Right cardiac atrium (tissue), 5 donors: ENCODE data around the gene RAPGEF4. TPM values are rescaled to one million over a fixed set of nuclear protein-coding genes. Genes with fewer than 3 reads are reported as not detected.

ENCODE experiments used
- ATAC-seq, 2 donors: fragments of 200-7000 bp; cut with Tn5 transposase; one replicate each; pipeline versions ENCODE4 v1.8.0 to v1.9.1; 2020; ENCODE audit warnings: moderate library complexity in 2 of 2, mild to moderate bottlenecking in 1 of 2
- DNase-seq, 3 donors: peaks; one replicate each; pipeline ENCODE4 v3.0.0-alpha.2; 2020
- H3K27ac ChIP-seq: one replicate; pipeline ENCODE4 v1.5.1; 2013; ENCODE audit warnings: mild to moderate bottlenecking, low read length, control low read depth, moderate library complexity
- H3K27me3 ChIP-seq: one replicate; pipeline ENCODE4 v1.6.1; 2013; ENCODE audit not compliant: control insufficient read depth, insufficient read depth
- H3K4me1 ChIP-seq: one replicate; pipeline ENCODE4 v1.6.1; 2013; ENCODE audit warnings: low read length; ENCODE audit not compliant: control insufficient read depth, insufficient read depth
- H3K4me3 ChIP-seq: one replicate; pipeline ENCODE4 v1.5.1; 2013; ENCODE audit warnings: low read length, control low read depth
- H3K9me3 ChIP-seq: one replicate; pipeline ENCODE4 v1.6.1; 2013; ENCODE audit warnings: low read length; ENCODE audit not compliant: control insufficient read depth
- whole genome bisulfite sequencing: extraction: QIAGEN DNeasy Blood & Tissue Kit; methylation state at CpG from one replicate; pipeline ENCODE4 v1.1.7; 2013; 5-methylcytosine and 5-hydroxymethylcytosine counted together
- intact Hi-C, 4 donors: fragments of 100-400 bp; cut with DNase I; formaldehyde crosslinking; loops; one replicate each; pipeline versions ENCODE4 v1.11.0 to v1.14.0; 2022 to 2023
- polyA plus RNA-seq: library from polyadenylated mRNA; stranded (reverse); fragments of 200-250 nt; gene quantifications from one replicate; pipeline ENCODE4 v1.2.3, GENCODE V29; 2013
- total RNA-seq, 4 donors: library from RNA; stranded (reverse); fragmentation: NEBNext Ultra II Directional; extraction: Animal tissue kit (Norgen Biotek cat#: 25700); gene quantifications; one replicate each; pipeline ENCODE4 v1.2.1, GENCODE V29; 2021
- donor health status: healthy with polysubstance abuse.
- donor health status: DM: no; HTN: yes; CAD: no.
- donor health status: DM: no; HTN: no; CAD: no.
- donor health status: DM: no; HTN: yes; CAD: no; lungs with severe emphysema.
- donor health status: DM: yes; HTN: yes; CAD: no.

Gene RAPGEF4
- total and polyA plus RNA-seq, 5 donors: 5.9 to 11.3 (median 8.8) TPM

- Histone ChIP-seq H3K4me1 (peaks cover 12% of the 10 kb centered on the region), H3K27ac (no peak overlapping the region), H3K4me3 (no peak overlapping the region), H3K9me3 (no peaks in the 10 kb centered on the region), H3K27me3 (no peaks in the 10 kb centered on the region)
- intact Hi-C loops: no loop called here
- DNase-seq (no peak), ATAC-seq (peak; percentile 18 to 42)
- WGBS: 57% methylated on average over 6 of the region's 6 CpGs
These were observed 108.5 kb downstream of the RAPGEF4 start for GRCh38 chr2:172843902-172844715.

- 84% methylated on average over 2 of the region's 2 CpGs for WGBS
- no peak overlapping the region for H3K27ac ChIP-seq
- H3K27me3 ChIP-seq: no peaks in the 10 kb centered on the region
- no peaks in the 10 kb centered on the region for H3K9me3 ChIP-seq
- DNase-seq: no peak
- ATAC-seq: no peak
- intact Hi-C loops: no loop called here
- H3K4me3 ChIP-seq: no peak overlapping the region
- H3K4me1 ChIP-seq: peaks cover 12% of the 10 kb centered on the region
These were observed 109.5 kb downstream of the RAPGEF4 start for GRCh38 chr2:172845028-172845630.

- intact Hi-C loops: no loop called here
- Histone ChIP-seq H3K27me3 (no peaks in the 10 kb centered on the region), H3K4me3 (no peak overlapping the region), H3K27ac (no peak overlapping the region), H3K9me3 (no peaks in the 10 kb centered on the region), H3K4me1 (peaks cover 12% of the 10 kb centered on the region)
- ATAC-seq (no peak), DNase-seq (no peak)
- WGBS: 85% methylated on average over 5 of the region's 5 CpGs
These were observed 110.9 kb downstream of the RAPGEF4 start for GRCh38 chr2:172846551-172846950.

- H3K4me1 ChIP-seq: peaks cover 12% of the 10 kb centered on the region
- ATAC-seq: peak in 1 of 2 donors; percentile 18
- 82% methylated on average over 5 of the region's 5 CpGs for WGBS
- no peak for DNase-seq
- H3K4me3 ChIP-seq: no peak overlapping the region
- intact Hi-C loops: no loop called here
- H3K9me3 ChIP-seq: no peaks in the 10 kb centered on the region
- no peak overlapping the region for H3K27ac ChIP-seq
- no peaks in the 10 kb centered on the region for H3K27me3 ChIP-seq
These were observed 111.5 kb downstream of the RAPGEF4 start for GRCh38 chr2:172847188-172847587.

- H3K4me1 ChIP-seq: peaks cover 9% of the 10 kb centered on the region
- WGBS: 63% methylated on average over 2 of the region's 2 CpGs
- ATAC-seq: no peak
- intact Hi-C loops: no loop called here
- no peak for DNase-seq
- H3K9me3 ChIP-seq: no peaks in the 10 kb centered on the region
- H3K4me3 ChIP-seq: no peak overlapping the region
- no peak overlapping the region for H3K27ac ChIP-seq
- H3K27me3 ChIP-seq: no peaks in the 10 kb centered on the region
These were observed 112.9 kb downstream of the RAPGEF4 start for GRCh38 chr2:172848519-172848918.

GRCh38 chr2:172849519-172850217 lies 114.0 kb downstream of the RAPGEF4 start:
- Histone ChIP-seq H3K27me3 (no peaks in the 10 kb centered on the region), H3K4me3 (no peak overlapping the region), H3K9me3 (no peaks in the 10 kb centered on the region), H3K4me1 (peaks cover 5% of the 10 kb centered on the region), H3K27ac (no peak overlapping the region)
- ATAC-seq: no peak
- 74% methylated on average over 4 of the region's 4 CpGs for WGBS
- intact Hi-C loops: no loop called here
- DNase-seq: no peak

GRCh38 chr2:172855588-172855987 lies 119.9 kb downstream of the RAPGEF4 start:
- Histone ChIP-seq H3K27me3 (no peaks in the 10 kb centered on the region), H3K4me1 (no peaks in the 10 kb centered on the region), H3K9me3 (no peaks in the 10 kb centered on the region), H3K4me3 (no peak overlapping the region), H3K27ac (no peak overlapping the region)
- intact Hi-C loops: no loop called here
- DNase-seq: no peak
- no peak for ATAC-seq

- intact Hi-C loops: no loop called here
- 95% methylated on average over 2 of the region's 2 CpGs for WGBS
- Histone ChIP-seq H3K4me1 (peaks cover 6% of the 10 kb centered on the region), H3K4me3 (no peak overlapping the region), H3K9me3 (no peaks in the 10 kb centered on the region), H3K27me3 (no peaks in the 10 kb centered on the region), H3K27ac (no peak overlapping the region)
- no peak for DNase-seq
- no peak for ATAC-seq
These were observed 121.0 kb downstream of the RAPGEF4 start for GRCh38 chr2:172856606-172857005.

- Histone ChIP-seq H3K9me3 (no peaks in the 10 kb centered on the region), H3K4me1 (peaks cover 8% of the 10 kb centered on the region), H3K27ac (no peak overlapping the region), H3K27me3 (no peaks in the 10 kb centered on the region), H3K4me3 (no peak overlapping the region)
- intact Hi-C loops: no loop called here
- DNase-seq (no peak), ATAC-seq (peak; percentile 58 to 65)
- WGBS: 47% methylated on average over 1 of the region's 1 CpG
These were observed 122.8 kb downstream of the RAPGEF4 start for GRCh38 chr2:172858473-172858745.

- 26% methylated on average over 9 of the region's 9 CpGs for WGBS
- DNase-seq (no peak), ATAC-seq (peak; percentile 49 to 70)
- Histone ChIP-seq H3K27me3 (no peaks in the 10 kb centered on the region), H3K4me1 (peaks cover 8% of the 10 kb centered on the region), H3K27ac (no peak overlapping the region), H3K4me3 (peak overlapping the region; percentile 55), H3K9me3 (no peaks in the 10 kb centered on the region)
- intact Hi-C loops: loop anchor here in 2 of 4 donors (5.0 kb wide), 3 partner anchors 37 to 73 kb away; no protein-coding TSS in a partner anchor
These were observed 124.1 kb downstream of the RAPGEF4 start for GRCh38 chr2:172859581-172860335.

GRCh38 chr2:172860336-172860707 lies 124.7 kb downstream of the RAPGEF4 start:
- peaks cover 8% of the 10 kb centered on the region for H3K4me1 ChIP-seq
- DNase-seq (no peak), ATAC-seq (no peak)
- WGBS: 39% methylated on average over 2 of the region's 2 CpGs
- no peak overlapping the region for H3K27ac ChIP-seq
- intact Hi-C loops: loop anchor here in 2 of 4 donors (5.0 kb wide), 3 partner anchors 38 to 72 kb away; no protein-coding TSS in a partner anchor
- no peaks in the 10 kb centered on the region for H3K9me3 ChIP-seq
- H3K4me3 ChIP-seq: peak overlapping the region; percentile 55
- no peaks in the 10 kb centered on the region for H3K27me3 ChIP-seq
